Right kidney (tissue), 1 donor: Measurements from ENCODE around the gene SEMA3D.

Experiments used
- DNase-seq: peaks from one replicate; pipeline ENCODE4 v3.0.0-alpha.2; 2016

SEMA3D gene

DNA sequence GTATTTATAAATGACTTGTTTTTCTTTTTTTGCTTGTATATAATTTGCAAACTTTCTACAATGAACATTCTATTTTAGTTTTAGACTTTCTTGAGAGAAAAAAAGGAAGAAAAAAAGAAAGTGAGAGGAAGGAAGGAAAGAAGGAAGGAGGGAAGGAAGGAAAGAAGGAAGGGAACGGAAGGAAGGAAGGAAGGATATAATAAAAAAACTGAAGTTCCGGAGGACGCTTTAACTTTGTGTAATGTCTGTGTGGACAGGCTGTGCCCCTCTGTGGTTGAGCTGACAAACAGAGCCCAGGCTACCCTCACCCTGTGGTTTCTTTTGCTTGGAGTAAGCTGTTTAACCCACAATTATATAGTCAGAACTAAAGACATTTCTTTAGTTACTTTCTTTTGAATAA is 108.7 kb downstream of the SEMA3D start:
- DNase-seq, result no peak

- no peak for DNase-seq
Observed at GRCh38 chr7:85075864-85076263, 111.0 kb downstream of the SEMA3D start.

DNA sequence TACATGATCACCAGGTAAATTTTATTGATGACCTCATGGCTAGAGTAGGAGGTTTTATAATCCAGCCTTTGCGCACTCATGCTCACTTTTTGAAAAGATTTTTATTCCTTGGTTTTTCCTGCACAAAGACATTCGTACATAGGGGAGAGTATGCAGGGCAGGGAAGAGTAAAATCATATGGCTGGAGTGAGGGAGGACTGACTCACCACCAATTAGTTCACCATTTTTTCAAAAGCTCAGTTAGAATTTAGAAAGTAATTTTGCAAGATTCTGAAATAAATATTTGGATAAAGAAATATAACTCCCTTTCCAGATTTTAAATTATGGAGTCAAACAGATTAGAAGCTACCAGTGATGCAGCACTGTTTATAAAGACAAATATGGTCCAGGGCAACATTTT is 111.9 kb downstream of the SEMA3D start:
- no peak for DNase-seq

- no peak for DNase-seq
Observed at GRCh38 chr7:85074016-85074415, 112.8 kb downstream of the SEMA3D start.

DNA sequence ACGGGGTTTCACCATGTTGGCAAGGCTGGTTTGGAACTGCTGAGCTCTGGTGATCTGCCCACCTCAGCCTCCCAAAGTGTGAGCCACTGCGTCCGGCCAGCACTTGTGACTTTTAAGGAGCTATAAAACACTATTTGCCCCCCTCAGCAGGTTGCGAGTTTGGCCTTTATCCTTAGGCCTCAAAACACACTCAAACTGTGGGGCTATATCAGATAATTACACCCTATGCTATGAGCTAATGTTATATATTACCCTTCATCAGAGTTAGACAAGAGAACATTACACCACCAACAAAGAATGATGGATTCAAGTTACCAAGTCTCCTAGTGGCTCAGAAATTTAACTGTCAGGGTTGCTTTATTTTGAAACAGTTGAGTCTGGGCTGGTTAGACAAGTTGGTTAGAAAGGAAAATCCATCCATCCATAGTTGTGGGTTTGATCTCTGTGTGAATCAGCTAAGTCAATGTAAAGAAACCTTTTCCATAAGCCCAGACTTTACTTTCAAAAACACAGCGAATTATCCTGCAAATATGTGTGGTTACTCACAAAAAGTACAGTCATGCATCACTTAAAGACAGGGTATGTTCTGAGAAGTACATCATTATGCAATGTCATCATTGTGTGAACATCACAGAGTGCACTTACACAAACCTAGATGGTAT is 115.8 kb downstream of the SEMA3D start:
- DNase-seq, result no peak

DNA sequence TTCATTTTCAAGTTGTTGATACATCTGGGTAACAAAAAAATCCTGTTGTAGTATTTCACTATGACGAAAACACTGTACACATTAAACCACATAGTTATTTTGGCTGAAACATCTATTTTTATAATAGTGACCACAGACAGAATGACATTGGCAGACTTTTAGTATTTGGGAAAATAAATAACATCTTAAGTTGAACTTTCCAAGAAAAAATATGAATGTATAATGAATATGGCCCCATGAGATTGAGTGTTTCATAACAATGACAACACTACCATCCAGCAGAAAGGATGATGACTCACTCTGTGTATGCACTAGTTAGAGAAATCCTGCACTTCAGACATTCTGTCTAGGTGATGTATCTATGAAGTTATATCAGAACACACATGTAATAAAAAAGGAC is 118.1 kb downstream of the SEMA3D start:
- no peak for DNase-seq

GRCh38 chr7:85067371-85067770 is 119.5 kb downstream of the SEMA3D start:
- no peak for DNase-seq

DNA sequence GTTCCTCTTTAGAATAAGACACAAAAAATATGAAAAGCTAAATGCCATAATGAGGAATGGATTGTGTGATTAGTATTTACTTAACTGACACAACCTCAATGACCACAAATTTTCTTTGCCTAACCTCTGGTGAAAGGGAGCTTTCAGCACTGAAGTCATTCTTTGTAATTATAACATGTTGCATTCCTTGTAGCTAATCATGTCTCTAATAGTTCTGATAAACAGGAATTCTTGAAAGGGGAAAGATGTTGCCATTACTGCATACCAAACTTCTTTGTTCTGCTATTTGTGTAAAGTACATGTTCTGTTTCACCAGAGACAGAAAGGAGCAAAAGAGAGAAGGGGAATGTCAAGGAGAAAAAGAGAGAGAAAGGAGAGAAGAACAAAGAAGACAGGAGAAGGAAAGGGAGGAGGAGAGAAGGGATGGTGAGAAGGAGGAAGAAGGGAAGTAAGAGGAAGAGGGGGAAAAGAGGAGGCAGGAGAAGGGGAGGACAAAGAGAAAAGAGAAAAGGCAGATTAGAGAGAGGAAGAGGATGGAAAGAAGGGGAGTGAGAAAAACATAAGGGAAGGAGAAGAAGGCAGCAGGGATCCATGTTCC is 120.9 kb downstream of the SEMA3D start:
- no peak for DNase-seq

DNA sequence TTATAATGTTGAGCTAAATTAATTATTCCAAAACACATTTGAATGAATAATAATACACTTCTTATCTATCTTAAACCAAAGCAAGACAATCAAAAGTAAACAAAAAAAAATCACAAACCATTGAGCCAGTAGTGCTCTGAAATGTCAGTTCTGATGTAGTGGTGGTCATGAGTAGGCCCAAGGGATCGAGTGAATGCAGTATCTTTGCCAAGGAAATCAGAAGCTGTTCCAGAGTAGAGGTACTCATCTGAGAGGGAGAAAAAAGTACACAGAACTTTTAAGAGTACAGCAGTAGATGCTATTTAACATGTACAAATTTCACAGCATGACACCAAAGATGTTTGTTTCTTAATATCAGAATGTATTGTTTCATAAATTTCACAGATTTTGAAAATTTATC is 121.5 kb downstream of the SEMA3D start:
- DNase-seq, result no peak

DNA sequence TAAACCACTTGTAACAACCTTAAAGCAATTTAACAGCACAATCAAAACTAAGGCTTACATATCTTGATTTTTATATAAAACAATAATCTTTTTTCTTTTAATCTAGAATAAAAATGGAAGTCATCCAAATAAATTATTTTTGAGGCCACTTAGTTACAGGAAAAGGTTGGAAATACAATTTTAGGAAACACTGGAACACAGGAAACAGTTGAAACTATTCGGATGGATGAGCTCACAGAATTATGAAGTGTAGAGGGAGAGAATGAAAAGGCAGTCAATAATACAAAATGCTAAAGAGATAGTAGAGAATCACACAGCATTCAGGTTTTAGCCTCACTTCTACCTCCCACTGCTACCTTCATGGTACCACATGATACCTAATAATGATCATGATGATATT is 124.2 kb downstream of the SEMA3D start:
- DNase-seq, result no peak

DNA sequence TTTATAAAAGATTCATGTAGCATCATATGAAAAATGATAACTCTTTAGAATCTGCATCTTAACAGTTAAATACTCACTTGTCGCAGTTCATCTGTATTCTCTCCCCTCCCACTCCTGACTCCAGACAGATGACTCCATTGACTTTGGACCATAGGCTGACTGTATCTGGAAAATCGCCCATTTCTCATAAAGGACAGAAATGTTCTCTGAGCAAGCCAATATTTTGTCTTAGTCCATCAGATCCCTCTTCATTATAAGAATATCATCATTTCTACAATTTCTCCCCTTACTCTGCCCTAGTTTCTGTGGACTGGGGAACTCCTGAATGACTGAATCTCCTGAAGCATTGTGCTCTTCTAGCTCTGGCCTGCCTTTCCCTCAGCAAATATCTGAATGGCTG is 125.4 kb downstream of the SEMA3D start:
- no peak for DNase-seq

DNA sequence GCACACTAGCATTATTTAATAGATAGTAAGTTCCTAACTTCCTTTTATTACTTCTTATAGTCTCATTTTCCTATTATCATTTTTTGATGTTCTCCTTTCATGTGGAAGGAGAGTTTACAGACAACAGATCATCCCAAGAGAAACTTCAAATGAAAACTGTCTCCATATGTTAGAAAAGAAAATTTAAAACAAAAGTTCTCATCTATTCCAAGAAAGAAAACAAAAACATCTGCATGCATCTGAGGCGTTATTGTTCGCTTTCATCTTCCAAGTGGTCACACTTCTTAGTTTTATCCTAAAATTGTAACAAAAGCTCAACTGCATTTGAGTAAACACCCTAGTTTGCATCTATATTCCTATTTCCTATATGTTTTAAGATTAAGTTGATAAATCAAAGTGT is 126.2 kb downstream of the SEMA3D start:
- no peak for DNase-seq

- DNase-seq, result no peak
Observed at GRCh38 chr7:85055906-85056305, 130.9 kb downstream of the SEMA3D start.

- DNase-seq, result no peak
Observed at GRCh38 chr7:85055196-85055595, 131.7 kb downstream of the SEMA3D start.

- no peak for DNase-seq
Observed at GRCh38 chr7:85054306-85054705, 132.6 kb downstream of the SEMA3D start.

- DNase-seq, result no peak
Observed at GRCh38 chr7:85052894-85053293, 134.0 kb downstream of the SEMA3D start.

GRCh38 chr7:85052056-85052737 is 134.7 kb downstream of the SEMA3D start:
- DNase-seq, result no peak

- DNase-seq, result no peak
Observed at GRCh38 chr7:85046534-85046933, 140.3 kb downstream of the SEMA3D start.

- no peak for DNase-seq
Observed at GRCh38 chr7:85041605-85042216, 145.1 kb downstream of the SEMA3D start.

- DNase-seq, result no peak
Observed at GRCh38 chr7:85039196-85039923, 147.5 kb downstream of the SEMA3D start.

DNA sequence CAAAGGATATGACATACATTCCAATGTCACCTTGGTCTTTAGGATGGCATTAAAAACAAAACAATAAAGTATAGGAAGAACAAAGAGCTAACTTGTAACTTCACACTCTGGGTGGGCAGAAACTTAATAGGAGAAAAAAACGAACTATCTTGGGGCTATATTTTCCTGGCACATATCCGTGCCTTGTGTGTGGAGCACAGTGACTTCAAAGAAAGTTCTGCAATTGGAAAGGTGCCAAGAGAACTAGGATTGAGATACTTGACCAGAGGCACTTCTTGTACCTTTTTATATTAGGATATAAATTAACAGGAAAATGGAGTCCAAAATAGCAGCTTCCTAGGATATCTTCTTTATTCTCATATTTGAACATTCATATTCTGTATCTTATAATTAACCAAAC is 148.4 kb downstream of the SEMA3D start:
- DNase-seq, result no peak

DNA sequence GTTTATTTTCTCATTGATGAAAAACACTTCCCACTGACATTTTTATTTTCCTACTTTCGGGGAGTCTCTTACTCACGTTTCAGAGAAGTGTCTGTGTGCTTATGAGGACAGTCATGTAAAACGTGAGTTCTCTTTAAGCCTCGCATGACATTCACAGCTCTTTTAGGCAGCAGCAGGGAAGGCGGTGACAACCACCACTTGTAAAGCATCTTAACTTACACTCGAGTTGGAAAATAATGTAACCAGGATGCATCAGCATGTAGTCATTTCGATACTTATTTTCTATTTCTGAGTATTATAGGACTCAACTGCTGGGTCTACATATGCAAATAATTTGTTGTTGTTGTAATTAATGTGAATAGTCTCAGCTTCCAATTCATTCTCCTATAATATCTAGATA is 153.6 kb downstream of the SEMA3D start:
- DNase-seq, result no peak

DNA sequence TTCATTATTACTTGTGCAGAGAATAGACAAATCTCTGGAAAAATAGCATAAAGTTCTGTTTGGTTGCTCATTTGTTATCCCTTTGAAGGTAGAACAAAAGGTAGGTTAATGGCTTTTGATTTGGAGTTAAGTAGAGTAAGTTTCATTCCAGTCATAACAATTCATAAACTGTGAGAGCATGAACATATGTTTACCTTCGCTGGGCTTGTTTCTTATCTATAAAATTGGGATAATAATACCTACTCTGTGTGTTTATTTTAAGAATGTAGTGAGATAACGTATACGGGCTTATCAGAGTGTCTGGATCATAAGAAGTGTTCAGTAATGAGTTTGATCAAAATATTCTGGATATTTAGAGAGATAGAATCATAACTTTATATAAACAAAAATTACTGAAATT is 155.4 kb downstream of the SEMA3D start:
- DNase-seq, result no peak
